Body of pancreas (tissue), 4 donors: ENCODE results near the gene SMIM13.

Experiments used
- POLR2A ChIP-seq, 3 donors: fragments of 450-650 bp; IDR thresholded peaks; one replicate each; pipeline ENCODE4 v1.6.1; 2016; ENCODE audit warnings: antibody characterized with exemption in 3 of 3, mild to moderate bottlenecking in 2 of 3
- TF ChIP-seq, protein P1 (sequence below), 7 experiments: fragments of 450-650 bp in 4 of 7; fragments of 200-600 bp in 3 of 7; sonication (generic) in 3 of 7; IDR thresholded peaks; one replicate each; pipeline ENCODE4 v1.5.1; 2016 to 2019; ENCODE audit warnings: antibody characterized with exemption in 7 of 7

DNA sequence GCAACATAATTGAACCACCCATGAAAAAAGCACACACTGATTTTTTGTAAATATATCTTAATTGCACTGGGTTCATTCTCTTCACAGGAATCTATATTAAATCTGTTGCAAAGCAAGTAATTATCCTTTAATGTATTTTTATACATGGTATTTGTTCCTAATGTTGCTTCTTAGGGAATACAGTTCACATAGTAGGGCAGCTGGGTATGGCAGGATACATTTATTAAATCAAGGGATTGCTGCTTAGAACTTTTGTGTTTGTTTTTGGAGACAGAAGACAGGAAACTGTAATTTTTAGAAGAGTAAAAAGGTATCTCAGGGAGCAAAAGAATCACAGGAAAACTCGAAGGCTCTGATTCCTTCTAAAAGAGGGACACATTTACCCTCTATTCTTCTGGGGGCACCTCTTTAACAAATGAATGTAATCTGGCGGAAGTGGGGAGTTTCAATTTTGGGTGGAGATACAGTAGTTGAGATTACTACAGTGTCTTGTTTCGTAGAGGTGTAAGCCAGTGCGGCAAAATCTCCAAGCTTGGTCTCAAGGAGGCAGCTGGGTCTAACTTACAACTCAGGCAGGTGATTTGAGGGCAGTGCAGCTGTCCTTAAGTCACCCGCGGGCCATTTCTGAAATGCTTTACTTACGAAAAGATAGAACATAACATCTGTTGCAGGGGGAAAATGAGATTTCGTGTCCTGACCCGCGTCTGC lies 812 bp upstream of the SMIM13 start:
- TF ChIP-seq, protein P1, sequence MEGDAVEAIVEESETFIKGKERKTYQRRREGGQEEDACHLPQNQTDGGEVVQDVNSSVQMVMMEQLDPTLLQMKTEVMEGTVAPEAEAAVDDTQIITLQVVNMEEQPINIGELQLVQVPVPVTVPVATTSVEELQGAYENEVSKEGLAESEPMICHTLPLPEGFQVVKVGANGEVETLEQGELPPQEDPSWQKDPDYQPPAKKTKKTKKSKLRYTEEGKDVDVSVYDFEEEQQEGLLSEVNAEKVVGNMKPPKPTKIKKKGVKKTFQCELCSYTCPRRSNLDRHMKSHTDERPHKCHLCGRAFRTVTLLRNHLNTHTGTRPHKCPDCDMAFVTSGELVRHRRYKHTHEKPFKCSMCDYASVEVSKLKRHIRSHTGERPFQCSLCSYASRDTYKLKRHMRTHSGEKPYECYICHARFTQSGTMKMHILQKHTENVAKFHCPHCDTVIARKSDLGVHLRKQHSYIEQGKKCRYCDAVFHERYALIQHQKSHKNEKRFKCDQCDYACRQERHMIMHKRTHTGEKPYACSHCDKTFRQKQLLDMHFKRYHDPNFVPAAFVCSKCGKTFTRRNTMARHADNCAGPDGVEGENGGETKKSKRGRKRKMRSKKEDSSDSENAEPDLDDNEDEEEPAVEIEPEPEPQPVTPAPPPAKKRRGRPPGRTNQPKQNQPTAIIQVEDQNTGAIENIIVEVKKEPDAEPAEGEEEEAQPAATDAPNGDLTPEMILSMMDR (IDR thresholded peaks at IDR 0.05): no peak
- TF ChIP-seq POLR2A (IDR thresholded peaks at IDR 0.05): no peak
